ENCODE results near the gene DVL2.
A peak's percentile ranks its signal among the peaks of the same experiment; 100 is the strongest.
"Not testable (repeated sequence)": the region's sequence is repeated elsewhere in the genome, so short reads cannot be mapped to it uniquely, and the experiment has no call there.

The DVL2 gene

GRCh38 chr17:7254511-7254910 is 20.2 kb upstream of the DVL2 start:
- no peak for DNase-seq

GRCh38 chr17:7253082-7253481 is 18.8 kb upstream of the DVL2 start:
- DNase-seq: no peak

DNA sequence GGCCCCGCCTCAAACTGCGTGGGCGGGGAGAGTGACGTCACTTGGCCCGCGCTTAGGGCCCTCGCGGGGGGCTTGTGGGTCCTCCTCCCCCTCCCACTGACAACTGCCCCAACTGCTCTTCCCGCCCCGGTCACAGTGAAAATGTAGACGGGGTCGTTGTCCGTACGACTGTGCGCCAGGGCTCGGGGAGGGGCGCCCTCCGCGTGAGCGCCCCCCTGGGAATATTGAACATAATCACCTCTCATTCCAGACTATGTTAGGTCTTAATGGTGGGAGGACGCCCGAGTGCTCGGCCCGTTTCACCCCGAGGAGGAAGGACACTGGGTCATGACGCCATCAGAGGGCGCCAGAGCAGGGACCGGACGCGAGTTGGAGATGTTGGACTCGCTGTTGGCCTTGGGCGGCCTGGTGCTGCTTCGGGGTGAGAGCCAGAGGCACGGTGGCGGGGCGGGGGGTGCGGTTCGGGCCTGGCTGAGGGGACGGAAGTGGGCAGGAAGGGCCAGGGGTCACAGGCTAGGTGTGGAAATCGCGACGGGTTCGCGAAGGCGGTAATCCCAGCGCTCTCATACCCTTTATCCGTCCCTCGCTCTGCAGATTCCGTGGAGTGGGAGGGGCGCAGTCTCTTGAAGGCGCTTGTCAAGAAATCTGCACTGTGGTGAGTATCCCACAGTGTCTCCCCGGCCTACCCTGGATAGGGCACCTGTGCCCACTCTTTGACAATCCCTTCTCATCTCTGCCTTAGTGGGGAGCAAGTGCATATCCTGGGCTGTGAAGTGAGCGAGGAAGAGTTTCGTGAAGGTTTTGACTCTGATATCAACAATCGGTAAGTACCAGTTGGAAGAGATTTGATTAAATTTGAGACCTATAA is 18.1 kb upstream of the DVL2 start, which contains the start of gene ELP5:
TSS of gene ELP5 (plus strand) at position 40 of the 868 bp plus-strand sequence. CDS start at position 376, 336 bp downstream.
- peak; percentile 94 for DNase-seq

GRCh38 chr17:7251661-7252175 is 17.4 kb upstream of the DVL2 start, which contains the start of gene CTDNEP1:
CTDNEP1 (minus strand) TSS chr17:7251734; CDS start chr17:7251296, 438 bp downstream.
- peak; percentile 100 for DNase-seq

DNA sequence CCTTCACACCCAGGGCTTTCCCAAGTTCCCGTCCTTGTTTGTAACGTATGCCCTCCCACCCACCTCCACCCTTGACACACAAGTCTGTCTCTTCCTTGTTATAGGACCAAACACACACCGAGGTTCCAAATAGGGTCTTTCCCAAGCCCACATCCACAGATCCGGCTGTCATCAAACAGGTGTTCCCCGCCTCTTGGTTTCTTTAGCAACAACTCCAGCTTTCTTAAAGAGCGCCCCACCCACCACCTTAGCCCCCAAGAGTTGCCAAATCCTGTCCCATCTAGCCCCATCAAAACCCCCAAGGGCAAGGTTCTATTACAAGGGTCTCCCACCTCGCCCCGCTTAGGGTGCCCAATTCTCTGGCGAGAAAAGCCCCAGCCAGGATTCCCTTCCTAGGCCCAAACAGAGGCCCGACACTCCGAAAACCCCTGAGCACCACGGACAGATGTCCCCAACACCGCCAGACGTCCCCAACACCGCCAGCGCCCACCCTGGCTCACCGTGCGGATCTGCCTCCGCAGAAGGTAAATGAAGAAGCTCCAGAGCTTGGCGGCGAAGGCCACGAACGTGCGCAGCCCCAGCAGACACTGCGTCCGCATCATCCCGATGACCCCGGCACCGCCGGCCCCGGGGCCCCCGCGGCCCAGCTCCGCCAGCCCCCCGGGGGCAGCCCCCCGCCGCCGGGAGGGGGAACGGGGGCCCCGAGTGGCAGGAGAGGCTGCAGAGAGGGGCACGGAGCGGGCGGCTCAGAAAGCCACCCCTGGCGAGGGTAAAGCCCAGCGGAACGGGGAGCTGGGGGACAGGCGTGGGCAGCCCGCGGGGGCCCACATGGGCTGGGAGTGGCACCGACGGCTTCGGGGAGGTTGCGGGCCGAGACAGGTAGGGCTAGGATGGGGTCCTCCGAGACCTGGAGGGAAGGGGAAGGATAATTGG is 16.6 kb upstream of the DVL2 start:
- DNase-seq: peak; percentile 34

DNA sequence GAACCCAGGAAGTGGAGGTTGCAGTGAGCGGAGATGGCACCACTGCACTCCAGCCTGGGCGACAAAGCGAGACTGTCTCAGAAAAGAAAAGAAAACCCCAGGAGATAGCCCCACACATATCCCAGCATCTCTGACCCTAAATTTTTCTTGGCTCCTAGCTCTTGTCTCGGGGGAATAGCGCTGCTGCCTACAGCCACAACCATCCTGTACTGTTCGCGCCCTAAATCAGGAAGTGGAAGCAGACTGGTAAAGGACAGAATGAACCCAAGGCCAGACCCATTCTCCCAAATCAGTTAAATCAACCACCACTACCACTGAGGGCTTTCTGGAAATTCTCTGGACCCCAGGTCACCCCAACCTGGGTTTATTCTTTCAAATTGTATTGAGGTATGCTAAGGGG is 15.5 kb upstream of the DVL2 start:
- DNase-seq: peak; percentile 43

DNA sequence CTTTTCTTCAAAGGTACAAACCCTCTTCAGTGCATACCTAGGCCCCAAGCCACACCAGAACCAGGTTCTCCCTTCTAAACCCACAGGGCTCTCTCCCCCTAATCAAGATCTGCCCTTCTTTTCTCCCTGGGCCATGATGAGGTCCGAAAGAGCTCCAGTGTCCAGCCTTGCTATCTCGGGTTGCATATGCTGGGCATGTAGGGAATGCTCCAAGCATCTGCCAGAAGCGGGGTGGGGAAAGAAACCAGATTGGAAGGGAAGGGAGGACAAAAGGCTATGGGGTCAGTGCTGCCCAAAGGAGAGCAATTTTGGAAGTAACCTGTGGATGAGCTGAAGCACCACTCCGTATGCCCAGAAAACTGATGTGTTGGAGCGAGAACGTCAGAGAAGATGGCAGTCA is 14.9 kb upstream of the DVL2 start:
- DNase-seq: no peak

- no peak for DNase-seq
Measured at GRCh38 chr17:7248796-7249195, 14.5 kb upstream of the DVL2 start.

- DNase-seq: no peak
Measured at GRCh38 chr17:7246779-7247178, 12.5 kb upstream of the DVL2 start.

- not testable (repeated sequence) for DNase-seq
Measured at GRCh38 chr17:7243838-7244237, 9.5 kb upstream of the DVL2 start.

- DNase-seq: no peak
Measured at GRCh38 chr17:7243453-7243729, 9.1 kb upstream of the DVL2 start.

GRCh38 chr17:7242717-7243452 is 8.6 kb upstream of the DVL2 start:
- peak; percentile 96 for DNase-seq

DNA sequence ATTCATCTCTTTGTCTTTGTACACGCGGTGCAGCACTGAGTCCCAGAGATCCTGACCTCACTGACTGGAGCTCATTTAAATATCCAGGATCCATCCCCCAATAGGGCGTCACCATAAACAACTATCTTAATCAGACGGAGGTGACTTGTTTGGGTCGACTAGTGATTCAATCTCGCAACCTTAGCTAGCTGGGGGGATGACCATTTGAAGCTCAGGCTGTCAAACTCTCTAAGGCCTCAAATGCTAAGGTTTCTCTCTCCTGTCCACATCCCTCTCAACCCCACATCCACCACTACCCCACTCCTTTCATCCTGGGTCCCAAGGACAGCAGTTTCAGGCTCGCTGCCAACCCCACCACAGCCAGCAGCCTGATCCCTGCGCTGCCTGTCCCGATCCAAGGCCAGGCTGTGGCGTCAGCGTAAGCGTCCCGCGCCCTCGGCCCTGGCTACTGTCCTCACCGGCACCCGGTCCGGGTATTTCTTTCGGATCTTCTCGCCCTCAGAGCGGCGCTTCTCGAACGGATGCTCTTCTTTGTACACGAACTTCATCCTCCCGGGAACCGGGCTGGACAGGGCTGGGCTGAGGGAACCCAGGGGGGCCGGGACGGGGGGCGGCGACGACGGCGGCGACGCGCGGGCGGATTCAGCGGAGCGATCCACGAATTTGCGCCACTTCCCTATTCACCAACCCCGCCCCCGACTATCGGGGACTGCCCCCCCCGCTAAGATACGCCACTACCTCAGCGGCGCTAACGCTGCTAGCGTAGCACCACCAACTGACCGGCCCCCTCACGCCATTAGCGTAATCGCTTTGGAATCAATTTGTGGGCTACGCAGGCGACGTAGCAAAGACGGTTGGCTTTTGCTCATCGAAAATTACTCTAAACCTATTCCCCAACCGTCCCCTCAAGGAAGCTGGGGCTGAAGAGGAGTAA is 7.7 kb upstream of the DVL2 start, which contains the start of gene GABARAP:
TSS of gene GABARAP (minus strand) at position 667 of the 934 bp plus-strand sequence. CDS start at position 548, 119 bp downstream.
- DNase-seq: peak; percentile 97

- peak; percentile 33 for DNase-seq
Measured at GRCh38 chr17:7241090-7241733, 6.9 kb upstream of the DVL2 start.

- peak; percentile 78 for DNase-seq
Measured at GRCh38 chr17:7240375-7240774, 6.1 kb upstream of the DVL2 start.

- DNase-seq: peak; percentile 100
Measured at GRCh38 chr17:7239091-7240027, 5.0 kb upstream of the DVL2 start, which contains the start of gene PHF23. PHF23 (minus strand) TSS chr17:7239457; CDS start chr17:7239279, 178 bp downstream.

DNA sequence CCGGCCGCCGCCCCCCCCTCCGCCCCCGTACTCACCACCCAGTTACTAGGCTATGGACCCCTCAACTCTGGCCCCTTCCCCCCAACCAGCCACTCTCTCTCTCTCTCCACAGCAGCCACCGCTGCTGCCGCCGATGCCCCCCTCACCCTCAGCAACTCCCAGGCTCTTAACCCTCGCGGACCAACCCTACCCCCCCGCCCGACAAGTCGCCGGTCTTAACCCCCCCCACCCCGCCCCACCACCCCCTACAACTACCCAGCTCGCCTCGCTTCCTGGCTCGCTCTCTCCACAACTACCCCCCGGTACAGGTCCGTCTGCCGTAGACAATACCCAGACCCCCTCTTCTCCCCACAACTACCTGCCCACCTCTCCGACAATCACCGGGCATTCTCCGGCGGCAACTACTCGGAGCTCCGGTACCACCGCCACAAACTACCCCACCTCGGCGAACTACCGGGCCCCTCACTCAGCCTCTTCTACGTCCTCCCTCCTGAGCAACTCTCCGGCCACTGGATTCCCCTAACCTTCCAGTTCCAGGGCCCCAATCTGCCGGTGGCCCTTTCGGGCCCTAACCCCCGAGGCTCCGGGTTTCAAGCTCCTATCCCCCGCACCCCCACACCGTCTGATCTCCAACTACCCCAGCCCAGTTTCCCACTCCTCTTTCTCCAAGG is 4.2 kb upstream of the DVL2 start:
- DNase-seq: peak; percentile 36

DNA sequence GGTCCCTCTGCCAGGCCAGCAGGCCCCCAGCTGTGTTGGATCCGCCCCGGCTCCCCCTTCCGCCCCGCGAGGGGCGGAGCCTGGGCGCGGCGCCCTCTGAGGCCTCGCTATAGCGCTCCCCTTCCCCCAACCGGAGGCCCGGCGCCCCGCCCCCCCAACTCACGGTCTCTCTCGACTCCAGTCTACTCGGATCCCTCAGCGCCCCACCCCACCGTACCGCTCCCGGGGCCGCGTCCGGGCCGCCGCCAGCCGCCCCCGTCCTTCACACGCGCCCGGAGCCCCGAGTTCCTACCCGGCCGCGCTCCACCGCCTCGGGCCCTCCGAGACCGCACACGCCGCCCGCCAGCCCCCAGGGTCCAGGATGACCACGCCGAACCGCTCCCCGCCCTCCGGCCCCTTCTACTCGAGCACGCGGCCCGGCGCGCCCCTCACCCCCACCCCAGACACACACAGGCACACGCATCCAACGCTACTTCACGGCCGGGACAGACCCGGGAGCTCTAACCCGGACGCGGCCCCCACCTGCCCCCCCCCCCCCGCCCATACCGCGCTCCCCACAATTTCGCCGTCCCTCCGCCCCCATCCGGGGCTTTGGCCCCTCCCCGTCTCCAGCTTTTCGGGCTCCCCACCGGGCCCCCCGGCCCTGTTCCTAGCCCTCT is 3.6 kb upstream of the DVL2 start:
- peak; percentile 68 for DNase-seq

All from suppressor macrophage treated with lipopolysaccharide for 4 hours (primary cell).